ENCODE results near the gene PURB.

- no peak for TF ChIP-seq CTCF (conservative IDR thresholded peaks at IDR 0.05; ENCODE audit: low read depth in 2 of 2)
- no peak for TF ChIP-seq CREB1 (CRISPR knock-in tag; IDR thresholded peaks at IDR 0.05; ENCODE audit: low read depth)
Measured at GRCh38 chr7:44849259-44849884, 36.0 kb downstream of the PURB start.

All from GM23338 (cell line).